Measurements from ENCODE around the gene GPX2. TPM values are rescaled to one million over a fixed set of nuclear protein-coding genes. Genes with fewer than 3 reads are reported as not detected.

GPX2 gene
- polyA plus RNA-seq, 3 donors: not detected

- H3K4me3 Mint-ChIP-seq: no peak overlapping the region
- H3K36me3 Mint-ChIP-seq: no peaks in the 10 kb centered on the region
- H3K27me3 ChIP-seq (ENCODE audit: control insufficient read depth in 2 of 2, insufficient read depth in 2 of 2, low read length in 2 of 2): peaks cover 4 to 5% of the 10 kb centered on the region in 2 donors
- no peak overlapping the region for H3K27ac Mint-ChIP-seq
- H3K27me3 Mint-ChIP-seq (ENCODE audit: low read depth in 3 of 3): peaks cover 11 to 51% (median 24%) of the 10 kb centered on the region in 3 donors
- no peak overlapping the region for H3K27ac ChIP-seq (ENCODE audit: low read depth in 1 of 2, low read length in 2 of 2)
- H3K9ac ChIP-seq (ENCODE audit: insufficient read depth, low read length, poor library complexity, severe bottlenecking): no peak overlapping the region
- intact Hi-C loops (cut with micrococcal nuclease): loop anchor here (10.0 kb wide), 3 partner anchors 65 to 435 kb away; partner anchors contain the start of genes CHURC1 (in 2 of the 2), HSPA2 (in 1 of the 2) and PPP1R36 (in 1 of the 2)
- no peak overlapping the region for H3K4me3 ChIP-seq (replicated peaks in 1 of 3; ENCODE audit: low read depth in 2 of 3, low read length in 3 of 3)
- TF ChIP-seq CTCF (IDR thresholded peaks at IDR 0.05): no peak
- no peak overlapping the region for H3K4me2 ChIP-seq (replicated peaks; ENCODE audit: extremely low read depth, low read length, poor library complexity, severe bottlenecking)
- no peak overlapping the region for H2AFZ ChIP-seq (ENCODE audit: insufficient read depth, low read depth, low read length, poor library complexity, severe bottlenecking)
- H3K79me2 ChIP-seq (ENCODE audit: insufficient read depth, low read length): no peaks in the 10 kb centered on the region
- peaks cover 4% of the 10 kb centered on the region in 2 donors for H3K4me1 ChIP-seq (ENCODE audit: control insufficient read depth in 1 of 2, insufficient read depth in 2 of 2, low read length in 2 of 2)
- H3K36me3 ChIP-seq (replicated peaks in 1 of 2; ENCODE audit: control insufficient read depth in 1 of 2, insufficient read depth in 2 of 2, low read length in 2 of 2): no peaks in the 10 kb centered on the region
- 100% methylated on average over 1 of the region's 5 CpGs for WGBS (ENCODE audit: insufficient coverage)
- no peaks in the 10 kb centered on the region for H4K20me1 ChIP-seq (ENCODE audit: insufficient read depth, low read length)
- no peaks in the 10 kb centered on the region for H3K9me3 ChIP-seq (replicated peaks in 1 of 2; ENCODE audit: control insufficient read depth in 1 of 2, insufficient read depth in 1 of 2, low read length in 2 of 2)
- peaks cover 0 to 2% (median 0%) of the 10 kb centered on the region in 7 donors for H3K9me3 Mint-ChIP-seq
- peaks cover 8% of the 10 kb centered on the region for H3K4me1 Mint-ChIP-seq
- no peak for DNase-seq
Observed at GRCh38 chr14:64979336-64980074, 37.0 kb upstream of the GPX2 start.

- TF ChIP-seq CTCF (IDR thresholded peaks at IDR 0.05): no peak
Observed at GRCh38 chr14:64974563-64974962, 32.0 kb upstream of the GPX2 start.

More at GRCh38 chr14:64974563-64974962, 32.0 kb upstream of the GPX2 start:
- WGBS (ENCODE audit: insufficient coverage): 97% methylated on average over 7 of the region's 8 CpGs
- H3K36me3 Mint-ChIP-seq: peaks cover 0 to 2% of the 10 kb centered on the region in 2 donors
- H3K4me3 ChIP-seq (replicated peaks in 1 of 3; ENCODE audit: low read depth in 2 of 3, low read length in 3 of 3): no peak overlapping the region
- H3K4me3 Mint-ChIP-seq: no peak overlapping the region
- peaks cover 12% of the 10 kb centered on the region for H3K4me1 Mint-ChIP-seq
- no peaks in the 10 kb centered on the region for H3K79me2 ChIP-seq (ENCODE audit: insufficient read depth, low read length)
- no peak overlapping the region for H3K9ac ChIP-seq (ENCODE audit: insufficient read depth, low read length, poor library complexity, severe bottlenecking)
- no peak overlapping the region for H3K27ac Mint-ChIP-seq
- intact Hi-C loops (cut with micrococcal nuclease): no loop called here
- peaks cover 30 to 46% of the 10 kb centered on the region in 2 donors for H3K27me3 ChIP-seq (ENCODE audit: control insufficient read depth in 2 of 2, insufficient read depth in 2 of 2, low read length in 2 of 2)
- H3K9me3 Mint-ChIP-seq: peaks cover 0 to 7% (median 7%) of the 10 kb centered on the region in 7 donors
- peaks cover 0 to 8% of the 10 kb centered on the region in 2 donors for H3K9me3 ChIP-seq (replicated peaks in 1 of 2; ENCODE audit: control insufficient read depth in 1 of 2, insufficient read depth in 1 of 2, low read length in 2 of 2)
- no peak overlapping the region for H3K27ac ChIP-seq (ENCODE audit: low read depth in 1 of 2, low read length in 2 of 2)
- H3K36me3 ChIP-seq (replicated peaks in 1 of 2; ENCODE audit: control insufficient read depth in 1 of 2, insufficient read depth in 2 of 2, low read length in 2 of 2): no peaks in the 10 kb centered on the region
- H3K27me3 Mint-ChIP-seq (ENCODE audit: low read depth in 3 of 3): peaks cover 38 to 78% (median 60%) of the 10 kb centered on the region in 3 donors
- no peak for DNase-seq
- no peaks in the 10 kb centered on the region for H4K20me1 ChIP-seq (ENCODE audit: insufficient read depth, low read length)
- no peak overlapping the region for H3K4me2 ChIP-seq (replicated peaks; ENCODE audit: extremely low read depth, low read length, poor library complexity, severe bottlenecking)
- peaks cover 9 to 11% of the 10 kb centered on the region in 2 donors for H3K4me1 ChIP-seq (ENCODE audit: control insufficient read depth in 1 of 2, insufficient read depth in 2 of 2, low read length in 2 of 2)
- no peak overlapping the region for H2AFZ ChIP-seq (ENCODE audit: insufficient read depth, low read depth, low read length, poor library complexity, severe bottlenecking)
